Tibial artery (tissue), 4 donors: Measurements from ENCODE around the gene SOX21.

Experiments used
- DNase-seq, 2 donors: peaks; one replicate each; pipeline ENCODE4 v3.0.0-alpha.2; 2019
- H3K27ac ChIP-seq, 2 donors: fragments of 200-600 bp; sonication (generic) in 1 of 2; 1 replicate in 1 of 2; 2 replicates in 1 of 2; pipeline ENCODE4 v1.5.1; 2018 to 2019; ENCODE audit warnings: mild to moderate bottlenecking in 1 of 2
- H3K27me3 ChIP-seq, 2 donors: fragments of 200-600 bp; sonication (generic) in 1 of 2; one replicate each; pipeline versions ENCODE4 v1.5.1 to v1.6.0; 2016 to 2019
- H3K36me3 ChIP-seq, 3 donors: fragments of 200-600 bp; sonication (generic) in 2 of 3; one replicate each; pipeline ENCODE4 v1.5.1; 2016 to 2019; ENCODE audit warnings: mild to moderate bottlenecking in 2 of 3
- H3K4me1 ChIP-seq, 4 donors: fragments of 200-600 bp; sonication (generic) in 2 of 4; 1 replicate in 3 of 4; 2 replicates in 1 of 4; pipeline ENCODE4 v1.5.1; 2016 to 2019
- H3K4me3 ChIP-seq, 2 donors: fragments of 200-600 bp; sonication (generic) in 1 of 2; 1 replicate in 1 of 2; 2 replicates in 1 of 2; pipeline ENCODE4 v1.5.1; 2018 to 2019; ENCODE audit warnings: mild to moderate bottlenecking in 2 of 2
- H3K9me3 ChIP-seq, 3 donors: fragments of 200-600 bp; sonication (generic) in 1 of 3; one replicate each; pipeline ENCODE4 v1.5.1; 2016 to 2019
- CTCF ChIP-seq, 2 experiments: fragments of 200-600 bp in 1 of 2; fragments of 450-650 bp in 1 of 2; IDR thresholded peaks; one replicate each; pipeline ENCODE4 v1.5.1; 2017 to 2019; ENCODE audit warnings: antibody characterized with exemption in 2 of 2, mild to moderate bottlenecking in 1 of 2, moderate library complexity in 1 of 2
- intact Hi-C: fragments of 100-400 bp; cut with DNase I; formaldehyde crosslinking; loops from one replicate; pipeline ENCODE4 v1.15.0; 2023; ENCODE audit warnings: low total_unique reads

Gene SOX21

GRCh38 chr13:94701313-94702180, 10.8 kb downstream of the SOX21 start:
- no peak for DNase-seq
- Histone ChIP-seq H3K9me3 (no peaks in the 10 kb centered on the region), H3K27me3 (peaks cover 5 to 90% of the 10 kb centered on the region in 2 donors), H3K36me3 (no peaks in the 10 kb centered on the region), H3K4me3 (no peak overlapping the region), H3K4me1 (peaks cover 0 to 6% (median 0%) of the 10 kb centered on the region in 4 donors), H3K27ac (no peak overlapping the region)
- TF ChIP-seq CTCF (IDR thresholded peaks at IDR 0.05): no peak
- intact Hi-C loops: no loop called here

- H3K27ac ChIP-seq: no peak overlapping the region
- H3K9me3 ChIP-seq: no peaks in the 10 kb centered on the region
- TF ChIP-seq CTCF (IDR thresholded peaks at IDR 0.05): no peak
- H3K4me3 ChIP-seq: no peak overlapping the region
- intact Hi-C loops: no loop called here
- peaks cover 5 to 80% of the 10 kb centered on the region in 2 donors for H3K27me3 ChIP-seq
- DNase-seq: no peak
- no peaks in the 10 kb centered on the region for H3K36me3 ChIP-seq
- H3K4me1 ChIP-seq: peaks cover 0 to 6% (median 0%) of the 10 kb centered on the region in 4 donors
Measured at GRCh38 chr13:94700536-94700935, 11.8 kb downstream of the SOX21 start.

- no peak for DNase-seq
- no peak overlapping the region for H3K4me3 ChIP-seq
- peaks cover 0 to 6% (median 0%) of the 10 kb centered on the region in 4 donors for H3K4me1 ChIP-seq
- H3K27me3 ChIP-seq: peaks cover 4 to 75% of the 10 kb centered on the region in 2 donors
- no peaks in the 10 kb centered on the region for H3K9me3 ChIP-seq
- intact Hi-C loops: no loop called here
- H3K27ac ChIP-seq: no peak overlapping the region
- H3K36me3 ChIP-seq: no peaks in the 10 kb centered on the region
- TF ChIP-seq CTCF (IDR thresholded peaks at IDR 0.05): no peak
Measured at GRCh38 chr13:94700051-94700535, 12.3 kb downstream of the SOX21 start.

- H3K4me1 ChIP-seq: no peaks in the 10 kb centered on the region
- intact Hi-C loops: no loop called here
- H3K36me3 ChIP-seq: no peaks in the 10 kb centered on the region
- H3K4me3 ChIP-seq: no peak overlapping the region
- DNase-seq: no peak
- H3K27me3 ChIP-seq: peaks cover 0 to 36% of the 10 kb centered on the region in 2 donors
- no peaks in the 10 kb centered on the region for H3K9me3 ChIP-seq
- H3K27ac ChIP-seq: no peak overlapping the region
- no peak for TF ChIP-seq CTCF (IDR thresholded peaks at IDR 0.05)
Measured at GRCh38 chr13:94696171-94696570, 16.2 kb downstream of the SOX21 start.

GRCh38 chr13:94692030-94692429, 20.3 kb downstream of the SOX21 start:
- no peak for DNase-seq
- Histone ChIP-seq H3K27me3 (peaks cover 0 to 2% of the 10 kb centered on the region in 2 donors), H3K27ac (no peak overlapping the region), H3K36me3 (no peaks in the 10 kb centered on the region), H3K4me3 (no peak overlapping the region), H3K4me1 (no peaks in the 10 kb centered on the region), H3K9me3 (no peaks in the 10 kb centered on the region)
- no peak for TF ChIP-seq CTCF (IDR thresholded peaks at IDR 0.05)
- intact Hi-C loops: no loop called here
